HL-60/S4 treated with phorbol 12-myristate 13-acetate at 8.2 ng/mL for 4 days and 3 days (cell line): ENCODE data around the gene HTT.
"Not testable (repeated sequence)": the region's sequence is repeated elsewhere in the genome, so short reads cannot be mapped to it uniquely, and the experiment has no call there.

Experiments used
- in situ Hi-C: fragments of 300-500 bp; cut with MboI; formaldehyde crosslinking; loops from 2 replicates; pipeline ENCODE4 v1.15.0; 2022; ENCODE audit warnings: low sequenced_read_pairs

The HTT gene

GRCh38 chr4:3116955-3117354 is 42.5 kb downstream of the HTT start:
- in situ Hi-C loops, result no loop called here

- in situ Hi-C loops, result no loop called here
Measured at GRCh38 chr4:3118312-3118711, 43.8 kb downstream of the HTT start.

- in situ Hi-C loops, result no loop called here
Measured at GRCh38 chr4:3119464-3119863, 45.0 kb downstream of the HTT start.

- in situ Hi-C loops, result no loop called here
Measured at GRCh38 chr4:3121110-3121509, 46.6 kb downstream of the HTT start.

- in situ Hi-C loops, result no loop called here
Measured at GRCh38 chr4:3121596-3121995, 47.1 kb downstream of the HTT start.

- in situ Hi-C loops, result no loop called here
Measured at GRCh38 chr4:3122081-3122563, 47.6 kb downstream of the HTT start.

- in situ Hi-C loops, result no loop called here
Measured at GRCh38 chr4:3123181-3123671, 48.7 kb downstream of the HTT start.

- in situ Hi-C loops, result no loop called here
Measured at GRCh38 chr4:3124070-3124767, 49.7 kb downstream of the HTT start.

GRCh38 chr4:3127112-3127511 is 52.6 kb downstream of the HTT start:
- in situ Hi-C loops, result no loop called here

GRCh38 chr4:3128058-3128457 is 53.6 kb downstream of the HTT start:
- in situ Hi-C loops, result no loop called here

- in situ Hi-C loops, result no loop called here
Measured at GRCh38 chr4:3128976-3129375, 54.5 kb downstream of the HTT start.

- in situ Hi-C loops, result no loop called here
Measured at GRCh38 chr4:3130201-3130600, 55.7 kb downstream of the HTT start.

- in situ Hi-C loops, result no loop called here
Measured at GRCh38 chr4:3130826-3131225, 56.3 kb downstream of the HTT start.

GRCh38 chr4:3134201-3134600 is 59.7 kb downstream of the HTT start:
- in situ Hi-C loops, result no loop called here

GRCh38 chr4:3135155-3136011 is 60.9 kb downstream of the HTT start:
- in situ Hi-C loops, result no loop called here

GRCh38 chr4:3136454-3136853 is 62.0 kb downstream of the HTT start:
- in situ Hi-C loops, result no loop called here

GRCh38 chr4:3137908-3138307 is 63.4 kb downstream of the HTT start:
- in situ Hi-C loops, result no loop called here

GRCh38 chr4:3145234-3145924 is 70.9 kb downstream of the HTT start:
- in situ Hi-C loops, result no loop called here

GRCh38 chr4:3148926-3149325 is 74.4 kb downstream of the HTT start:
- in situ Hi-C loops, result no loop called here

GRCh38 chr4:3151238-3151637 is 76.8 kb downstream of the HTT start:
- in situ Hi-C loops, result not testable (repeated sequence)

- in situ Hi-C loops, result no loop called here
Measured at GRCh38 chr4:3157366-3157765, 82.9 kb downstream of the HTT start.
